NCI-H1436 (cell line): ENCODE measurements around the gene RANBP17.
"Not testable (repeated sequence)": the region's sequence is repeated elsewhere in the genome, so short reads cannot be mapped to it uniquely, and the experiment has no call there.

Experiments used
- DNase-seq: peaks from one replicate; lab custom pipeline; 2025; lab: John Stamatoyannopoulos, UW

RANBP17 gene

GRCh38 chr5:171155621-171156020, 293.8 kb downstream of the RANBP17 start:
- DNase-seq: no peak

GRCh38 chr5:171157276-171157675, 295.5 kb downstream of the RANBP17 start:
- DNase-seq: no peak

- no peak for DNase-seq
These were observed 296.0 kb downstream of the RANBP17 start for GRCh38 chr5:171157775-171158174.

DNA sequence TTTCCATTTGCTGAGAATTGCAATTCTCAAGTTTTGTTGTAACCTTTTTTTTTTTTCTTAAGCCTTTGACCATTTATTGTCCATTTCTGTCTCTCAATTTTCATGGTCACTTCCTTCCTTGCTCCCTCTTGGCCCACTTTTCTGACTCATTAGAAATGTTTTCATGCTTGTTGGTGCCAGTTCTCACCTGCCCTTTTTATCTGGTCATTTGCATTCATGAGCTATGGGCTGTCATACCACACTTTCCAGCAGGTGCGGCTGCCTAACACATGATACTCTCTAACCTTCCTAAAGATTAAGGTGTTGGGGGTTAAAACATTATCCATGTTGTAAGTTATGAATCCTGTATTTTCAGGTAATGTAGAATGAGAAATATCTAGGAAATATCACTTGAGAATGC, 296.8 kb downstream of the RANBP17 start:
- no peak for DNase-seq

- DNase-seq: no peak
These were observed 300.3 kb downstream of the RANBP17 start for GRCh38 chr5:171162165-171162564.

DNA sequence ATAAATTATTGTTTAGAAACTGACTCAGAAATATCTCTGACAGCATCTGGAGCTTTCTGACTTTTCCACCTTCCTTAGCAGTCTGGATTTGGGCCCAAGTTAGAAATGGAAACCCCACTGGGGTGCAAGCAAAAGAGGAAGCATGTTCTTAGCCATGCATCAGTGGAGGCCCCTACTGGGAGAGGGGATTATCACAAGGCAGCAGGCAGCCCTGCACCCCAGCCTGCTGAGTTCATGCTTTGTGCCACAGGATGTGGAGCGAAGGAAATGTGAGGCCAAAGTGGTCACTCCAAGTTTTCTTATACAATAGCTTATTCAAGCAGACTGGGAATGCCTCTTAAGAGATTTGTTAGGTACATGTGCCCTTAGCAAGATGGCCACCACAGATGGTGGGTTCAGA, 300.8 kb downstream of the RANBP17 start:
- no peak for DNase-seq

GRCh38 chr5:171166766-171167165, 304.9 kb downstream of the RANBP17 start:
- DNase-seq: peak; percentile 44

- DNase-seq: no peak
These were observed 306.4 kb downstream of the RANBP17 start for GRCh38 chr5:171168171-171168570.

GRCh38 chr5:171174960-171175359, 313.1 kb downstream of the RANBP17 start:
- not testable (repeated sequence) for DNase-seq

DNA sequence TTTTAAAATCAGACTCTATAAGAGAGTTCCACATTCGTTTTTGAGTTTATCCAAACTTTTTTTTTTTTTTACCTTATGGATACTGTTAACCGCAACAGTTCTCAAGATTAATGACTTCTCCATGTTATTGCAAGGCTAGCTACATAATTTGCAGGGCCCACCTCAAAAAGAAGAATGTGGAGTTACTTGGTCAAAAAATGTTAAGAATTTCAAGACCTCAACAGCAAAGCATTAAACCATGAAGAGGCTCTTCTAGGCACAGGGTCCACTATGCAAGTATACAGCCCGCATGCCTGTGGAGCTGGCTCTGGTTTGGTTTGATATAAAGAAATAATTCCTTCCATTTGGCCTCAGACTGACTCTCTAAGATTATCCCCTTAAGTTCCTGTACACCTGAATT, 313.9 kb downstream of the RANBP17 start:
- DNase-seq: no peak

- DNase-seq: not testable (repeated sequence)
These were observed 316.4 kb downstream of the RANBP17 start for GRCh38 chr5:171178190-171178589.

DNA sequence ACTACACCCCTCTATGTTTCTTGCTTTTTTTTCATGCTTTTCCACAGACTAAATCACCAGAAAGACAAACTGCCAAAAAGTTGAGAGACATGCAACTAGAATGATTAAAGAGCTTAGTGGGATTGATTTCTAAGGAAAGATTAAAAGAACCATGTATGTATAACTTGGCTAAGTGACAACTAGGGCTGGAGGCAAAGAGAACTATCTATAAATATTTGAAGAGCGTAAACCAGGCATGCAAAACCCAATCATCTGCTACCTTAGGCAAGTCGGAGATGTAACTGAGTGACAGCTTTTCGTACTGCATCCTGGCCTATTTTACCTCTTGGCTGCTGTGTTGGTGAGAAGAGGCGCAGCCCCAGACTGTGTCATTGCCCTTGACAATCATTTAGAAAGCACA, 326.2 kb downstream of the RANBP17 start:
- DNase-seq: no peak

- DNase-seq: no peak
These were observed 327.6 kb downstream of the RANBP17 start for GRCh38 chr5:171189442-171189841.

GRCh38 chr5:171192111-171192510, 330.3 kb downstream of the RANBP17 start:
- no peak for DNase-seq

- DNase-seq: peak; percentile 46
These were observed 339.5 kb downstream of the RANBP17 start for GRCh38 chr5:171201310-171201709.

DNA sequence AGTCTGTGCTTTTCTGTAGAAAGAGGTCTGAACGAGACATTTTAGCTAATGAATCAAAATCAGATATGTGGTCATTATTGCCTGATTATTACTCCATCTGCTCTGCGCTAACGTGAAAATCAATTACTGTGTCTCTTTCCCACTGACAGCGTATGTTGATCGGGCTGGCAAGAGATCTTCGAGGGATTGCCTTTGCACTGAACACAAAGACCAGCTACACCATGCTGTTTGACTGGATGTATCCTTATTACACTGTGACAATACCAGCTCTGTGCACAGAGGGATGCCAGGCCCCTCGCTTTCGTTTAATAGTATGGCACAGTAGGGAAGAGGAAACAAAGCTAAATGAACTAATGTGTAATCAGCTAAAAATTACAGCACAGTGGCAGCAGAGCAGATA, 343.6 kb downstream of the RANBP17 start:
- no peak for DNase-seq

- no peak for DNase-seq
These were observed 345.5 kb downstream of the RANBP17 start for GRCh38 chr5:171207256-171207847.

DNA sequence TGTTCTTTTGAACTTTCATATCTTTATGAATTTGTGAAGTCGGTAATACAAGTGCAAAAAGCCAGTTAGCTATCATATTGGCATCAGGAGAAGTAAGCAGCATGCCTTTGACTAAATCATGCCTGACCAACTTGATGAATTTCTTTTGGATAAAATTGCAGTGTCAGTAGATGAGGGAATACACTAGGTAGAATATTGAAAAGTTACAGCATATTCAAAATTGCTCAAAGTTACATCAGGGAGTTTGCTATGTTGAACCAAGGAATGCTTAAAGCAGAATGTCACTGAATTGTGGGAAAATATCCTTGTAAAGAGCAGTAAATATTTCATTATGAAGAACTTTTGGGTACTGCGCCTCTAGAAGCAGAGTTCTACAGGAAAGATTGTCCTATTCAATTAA, 360.1 kb downstream of the RANBP17 start:
- DNase-seq: no peak

- no peak for DNase-seq
These were observed 362.1 kb downstream of the RANBP17 start for GRCh38 chr5:171223927-171224326.

GRCh38 chr5:171226096-171226754, 364.4 kb downstream of the RANBP17 start:
- DNase-seq: no peak

- DNase-seq: no peak
These were observed 365.0 kb downstream of the RANBP17 start for GRCh38 chr5:171226864-171227263.

DNA sequence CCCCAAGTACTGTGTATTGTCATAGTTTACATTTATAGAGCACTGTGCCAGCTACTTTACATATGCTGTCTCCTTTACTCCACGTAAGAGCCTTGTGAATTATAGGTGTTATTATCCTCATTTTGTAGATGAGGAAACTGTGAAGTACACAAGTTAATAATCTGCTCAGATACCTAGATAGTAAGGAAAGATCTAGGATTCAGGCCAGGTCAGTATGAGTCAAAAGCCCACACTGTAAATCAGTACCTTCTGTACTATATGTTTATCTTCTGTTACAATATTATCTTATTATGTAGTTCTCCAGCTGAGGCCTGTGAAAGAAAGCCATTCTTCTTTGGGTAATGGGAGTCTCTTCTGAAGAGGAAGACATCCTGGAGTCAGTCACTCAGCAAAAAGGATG, 374.8 kb downstream of the RANBP17 start:
- DNase-seq: no peak

DNA sequence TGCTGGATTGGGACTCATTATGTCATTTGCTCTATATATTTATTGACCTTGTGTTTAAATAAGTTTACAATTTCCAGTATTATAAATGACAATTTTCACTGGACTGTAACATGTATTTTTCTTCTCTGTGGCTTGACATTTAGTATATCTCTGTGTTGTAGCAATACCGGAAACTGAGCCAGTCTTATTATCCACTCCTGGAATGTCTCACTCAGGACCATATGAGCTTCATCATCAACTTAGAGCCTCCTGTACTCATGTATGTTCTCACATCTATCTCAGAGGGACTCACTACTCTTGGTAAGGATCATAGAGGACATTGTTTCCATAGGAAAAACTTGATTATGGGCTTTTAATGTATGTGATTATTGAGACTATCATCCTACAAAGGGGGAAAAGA, 380.7 kb downstream of the RANBP17 start:
- DNase-seq: no peak

GRCh38 chr5:171246231-171246630, 384.4 kb downstream of the RANBP17 start:
- no peak for DNase-seq
